Panc1 (cell line): ENCODE data around the gene PGAM1. TPM values are rescaled to one million over a fixed set of nuclear protein-coding genes. Genes with fewer than 3 reads are reported as not detected.
A peak's percentile ranks its signal among the peaks of the same experiment; 100 is the strongest.

ENCODE experiments used
- ATAC-seq: fragments of 200-7000 bp; cut with Tn5 transposase; 2 replicates; pipeline ENCODE4 v1.9.1; 2020; ENCODE audit warnings: mild to moderate bottlenecking, moderate library complexity
- BruUV-seq: library from RNA; stranded (reverse); fragments of 400-500 nt; replicated peaks from 2 replicates; lab custom pipeline; 2021; lab: Mats Ljungman, UMichigan
- CTCF ChIA-PET: fragments of 300-600 bp; sonication (Branson Sonifier 250); formaldehyde crosslinking; loops from one replicate; lab custom pipeline; 2022; ENCODE audit warnings: antibody characterized with exemption; lab: Charles Lee
- POLR2A ChIA-PET: fragments of 300-600 bp; sonication (Branson Sonifier 250); formaldehyde crosslinking; loops from one replicate; lab custom pipeline; 2022; ENCODE audit warnings: antibody characterized with exemption; lab: Charles Lee
- DNase-seq: peaks from one replicate; pipeline ENCODE4 v3.0.0-alpha.2; 2010; ENCODE audit warnings: low read depth, low spot score
- H3K27ac ChIP-seq: 2 replicates; pipeline ENCODE4 v1.5.1; 2011; ENCODE audit warnings: mild to moderate bottlenecking, low read length, inconsistent platforms
- H3K27me3 ChIP-seq: fragments of 200-500 bp; sonication (Bioruptor generic); 2 replicates; pipeline ENCODE4 v1.6.0; 2014; ENCODE audit warnings: low read length, inconsistent platforms; ENCODE audit not compliant: control insufficient read depth, insufficient read depth
- H3K36me3 ChIP-seq: fragments of 200-500 bp; sonication (Bioruptor generic); 2 replicates; pipeline ENCODE4 v1.5.1; 2014; ENCODE audit warnings: inconsistent platforms, mild to moderate bottlenecking, low read length, moderate library complexity; ENCODE audit not compliant: control insufficient read depth, insufficient read depth
- H3K4me1 ChIP-seq: 2 replicates; pipeline ENCODE4 v1.5.1; 2011; ENCODE audit warnings: inconsistent platforms, mild to moderate bottlenecking, low read length, moderate library complexity; ENCODE audit not compliant: control insufficient read depth, insufficient read depth
- H3K4me3 ChIP-seq, 2 experiments: 2 replicates each; pipeline ENCODE4 v1.5.1; 2011 to 2012; ENCODE audit warnings: low read depth in 2 of 2, low read length in 2 of 2, mild to moderate bottlenecking in 2 of 2, inconsistent platforms in 1 of 2, moderate library complexity in 1 of 2
- H3K9me3 ChIP-seq: fragments of 200-500 bp; sonication (Bioruptor generic); 2 replicates; pipeline ENCODE4 v1.5.1; 2014; ENCODE audit warnings: low read depth, mild to moderate bottlenecking, inconsistent platforms, low read length, moderate library complexity; ENCODE audit not compliant: control insufficient read depth, insufficient read depth
- CTCF ChIP-seq: fragments of 450-650 bp; IDR thresholded peaks from 2 replicates; pipeline ENCODE4 v1.5.1; 2017; ENCODE audit warnings: mild to moderate bottlenecking
- POLR2AphosphoS5 ChIP-seq: IDR thresholded peaks from 2 replicates; pipeline ENCODE4 v1.6.1; 2012; ENCODE audit warnings: mild to moderate bottlenecking, low read depth, low read length, moderate library complexity
- REST ChIP-seq, 2 experiments: IDR thresholded peaks; 2 replicates each; pipeline ENCODE4 v1.6.1; 2011 to 2012; ENCODE audit warnings: low read depth in 2 of 2, control low read depth in 1 of 2, low read length in 1 of 2, mild to moderate bottlenecking in 1 of 2, moderate library complexity in 1 of 2; ENCODE audit not compliant: insufficient read depth in 1 of 2
- SIN3A ChIP-seq: IDR thresholded peaks from 2 replicates; pipeline ENCODE4 v1.6.1; 2012; ENCODE audit warnings: low read depth, mild to moderate bottlenecking, low read length, moderate library complexity, borderline replicate concordance; ENCODE audit not compliant: insufficient read depth
- TCF7L2 ChIP-seq: IDR thresholded peaks from 2 replicates; pipeline ENCODE4 v1.6.1; 2011; ENCODE audit warnings: mild to moderate bottlenecking, low read depth, low read length, inconsistent platforms
- in situ Hi-C: cut with HindIII; loops from 2 replicates; pipeline ENCODE4 v1.10.0; 2016; ENCODE audit warnings: low sequenced_read_pairs, low pct_unique_long_range_greater_than_20kb
- intact Hi-C: fragments of 100-400 bp; cut with micrococcal nuclease; formaldehyde crosslinking; loops from one replicate; pipeline ENCODE4 v1.10.0; 2022; ENCODE audit not compliant: unreplicated experiment
- total RNA-seq: library from RNA; stranded (reverse); gene quantifications from one replicate; pipeline ENCODE4 v1.2.1, GENCODE V29; 2021; ENCODE audit not compliant: unreplicated experiment

The PGAM1 gene
- total RNA-seq, 1 experiment from 2014 or later = 726 TPM

GRCh38 chr10:97385565-97385964, 40.4 kb upstream of the PGAM1 start:
- Histone ChIP-seq H3K27me3 (no peaks in the 10 kb centered on the region), H3K4me1 (no peaks in the 10 kb centered on the region), H3K36me3 (peaks cover 16% of the 10 kb centered on the region), H3K4me3 (no peak overlapping the region), H3K9me3 (no peaks in the 10 kb centered on the region), H3K27ac (no peak overlapping the region)
- ATAC-seq (no peak), DNase-seq (no peak)
- intact Hi-C loops = no loop called here
- ChIA-PET POLR2A (interaction anchor here (0.5 kb wide), 1 partner anchor 464 kb away, joined by 3 read pairs; the partner anchor contains the start of gene GOLGA7B), CTCF (interaction anchor here (0.6 to 0.7 kb wide), 2 partner anchors 34 to 107 kb away, joined by 6 to 7 read pairs; no protein-coding TSS in a partner anchor)
- no peak for TF ChIP-seq SIN3A
- no peak for TF ChIP-seq TCF7L2
- no peak for TF ChIP-seq POLR2AphosphoS5
- no peak for TF ChIP-seq REST (IDR thresholded peaks at IDR 0.05; ENCODE audit: insufficient read depth in 1 of 2, low read depth in 2 of 2, low read length in 1 of 2)
- TF ChIP-seq CTCF = no peak
- in situ Hi-C loops = no loop called here
- BruUV-seq = no TSS peak

- no peaks in the 10 kb centered on the region for H3K27me3 ChIP-seq
- DNase-seq = no peak
- CTCF ChIA-PET = no interaction called here
- H3K9me3 ChIP-seq = no peaks in the 10 kb centered on the region
- H3K27ac ChIP-seq = no peak overlapping the region
- intact Hi-C loops = no loop called here
- in situ Hi-C loops = no loop called here
- ATAC-seq = peak; percentile 21; the same call in 1 of the 2 replicates
- no TSS peak for BruUV-seq
- TF ChIP-seq SIN3A (no peak), CTCF (no peak), TCF7L2 (no peak), REST (IDR thresholded peaks at IDR 0.05; ENCODE audit: insufficient read depth in 1 of 2, low read depth in 2 of 2, low read length in 1 of 2) (no peak), POLR2AphosphoS5 (no peak)
- H3K36me3 ChIP-seq = peaks cover 16% of the 10 kb centered on the region
- no peaks in the 10 kb centered on the region for H3K4me1 ChIP-seq
- no peak overlapping the region for H3K4me3 ChIP-seq
- POLR2A ChIA-PET = no interaction called here
Observed at GRCh38 chr10:97388152-97388551, 37.8 kb upstream of the PGAM1 start.
